ENCODE results near the gene ECHDC3.

GRCh38 chr10:11757454-11757820 is 15.3 kb downstream of the ECHDC3 start:
- no peak for TF ChIP-seq CTCF (IDR thresholded peaks at IDR 0.05)
- TF ChIP-seq POLR2A (IDR thresholded peaks at IDR 0.05) = no peak

Data from breast epithelium (tissue), 3 donors.